Measurements from ENCODE around the gene CSMD2. TPM values are rescaled to one million over a fixed set of nuclear protein-coding genes. Genes with fewer than 3 reads are reported as not detected.
A peak's percentile ranks its signal among the peaks of the same experiment; 100 is the strongest.

Gene CSMD2
- total and polyA plus RNA-seq, 2 of the 8 experiments (the other 6 are each of a cell fraction or from before 2014, with no cell fraction given): 7.0 to 14.7 TPM

DNA sequence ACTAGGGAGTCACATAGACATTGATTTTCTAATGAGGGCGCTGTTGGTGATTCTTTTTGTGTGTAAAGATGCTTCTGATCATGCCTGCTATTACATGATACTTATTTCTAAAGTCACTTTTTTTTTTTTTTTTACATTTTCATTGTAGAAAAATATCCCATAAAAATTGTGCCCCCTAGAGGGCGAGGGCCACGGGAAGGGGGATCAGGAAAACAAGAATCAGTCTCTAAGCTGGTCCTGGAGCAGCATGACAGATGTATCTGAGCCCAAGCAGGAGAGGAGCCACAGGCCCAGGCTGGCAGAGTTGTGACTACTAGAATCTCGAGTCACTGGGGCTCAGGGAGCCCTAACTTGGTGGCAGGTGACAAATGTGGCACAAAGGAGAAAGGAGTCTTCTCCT is 664.5 kb downstream of the CSMD2 start:
- no peak overlapping the region for H3K4ac ChIP-seq (replicated peaks; ENCODE audit: insufficient read length, low read depth, low read length)
- H2BK20ac ChIP-seq (ENCODE audit: low read length): no peak overlapping the region
- H3K4me3 ChIP-seq (ENCODE audit: extremely low read depth in 1 of 4, insufficient read depth in 2 of 4, low read depth in 3 of 4, low read length in 4 of 4): no peak overlapping the region
- no peak overlapping the region for H3K4me2 ChIP-seq (ENCODE audit: insufficient read depth in 1 of 2, low read depth in 2 of 2, low read length in 2 of 2)
- no peak overlapping the region for H2BK12ac ChIP-seq (ENCODE audit: low read depth, low read length)
- no peak for TF ChIP-seq KDM4A (IDR thresholded peaks at IDR 0.05; ENCODE audit: low read depth, low read length, severe bottlenecking)
- TF ChIP-seq, protein P1, sequence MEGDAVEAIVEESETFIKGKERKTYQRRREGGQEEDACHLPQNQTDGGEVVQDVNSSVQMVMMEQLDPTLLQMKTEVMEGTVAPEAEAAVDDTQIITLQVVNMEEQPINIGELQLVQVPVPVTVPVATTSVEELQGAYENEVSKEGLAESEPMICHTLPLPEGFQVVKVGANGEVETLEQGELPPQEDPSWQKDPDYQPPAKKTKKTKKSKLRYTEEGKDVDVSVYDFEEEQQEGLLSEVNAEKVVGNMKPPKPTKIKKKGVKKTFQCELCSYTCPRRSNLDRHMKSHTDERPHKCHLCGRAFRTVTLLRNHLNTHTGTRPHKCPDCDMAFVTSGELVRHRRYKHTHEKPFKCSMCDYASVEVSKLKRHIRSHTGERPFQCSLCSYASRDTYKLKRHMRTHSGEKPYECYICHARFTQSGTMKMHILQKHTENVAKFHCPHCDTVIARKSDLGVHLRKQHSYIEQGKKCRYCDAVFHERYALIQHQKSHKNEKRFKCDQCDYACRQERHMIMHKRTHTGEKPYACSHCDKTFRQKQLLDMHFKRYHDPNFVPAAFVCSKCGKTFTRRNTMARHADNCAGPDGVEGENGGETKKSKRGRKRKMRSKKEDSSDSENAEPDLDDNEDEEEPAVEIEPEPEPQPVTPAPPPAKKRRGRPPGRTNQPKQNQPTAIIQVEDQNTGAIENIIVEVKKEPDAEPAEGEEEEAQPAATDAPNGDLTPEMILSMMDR (IDR thresholded peaks at IDR 0.05; ENCODE audit: control extremely low read depth in 1 of 3, insufficient read depth in 1 of 3, low read depth in 1 of 3, low read length in 3 of 3): peak; percentile 2 to 34 (median 28); a peak in 3 of 4 replicates
- CTCF ChIA-PET (ENCODE audit: partially characterized antibody): interaction anchor here (0.6 to 2.5 kb wide), 18 partner anchors 9 to 1420 kb away, joined by 3 to 9 read pairs (median 4); no protein-coding TSS in a partner anchor
- peaks cover 0 to 6% (median 2%) of the 10 kb centered on the region in 4 experiments; a peak in 4 of 8 replicates for H3K36me3 ChIP-seq (ENCODE audit: control insufficient read depth in 2 of 4, insufficient read depth in 4 of 4, low read length in 3 of 4)
- H2BK15ac ChIP-seq (ENCODE audit: low read length): no peak overlapping the region
- H4K5ac ChIP-seq (ENCODE audit: insufficient read length, low read depth, low read length): no peak overlapping the region
- H3K9me3 ChIP-seq (ENCODE audit: insufficient read depth in 2 of 2, low read depth in 1 of 2, low read length in 1 of 2): peaks cover 19 to 22% of the 10 kb centered on the region in 2 experiments
- H2BK120ac ChIP-seq (replicated peaks; ENCODE audit: low read depth, low read length): no peak overlapping the region
- FAIRE-seq (no peak), DNase-seq (ENCODE audit: low read depth in 1 of 2, low spot score in 2 of 2) (no peak)
- no peak overlapping the region for H3K27ac ChIP-seq (ENCODE audit: low read depth, low read length)
- no peak overlapping the region for H2AFZ ChIP-seq (ENCODE audit: low read length)
- no peaks in the 10 kb centered on the region for H4K20me1 ChIP-seq (replicated peaks in 1 of 2; ENCODE audit: control insufficient read depth in 1 of 2, insufficient read depth in 2 of 2, low read length in 2 of 2)
- no peak overlapping the region for H4K91ac ChIP-seq (replicated peaks; ENCODE audit: insufficient read length, low read length)
- H3K79me2 ChIP-seq (ENCODE audit: control insufficient read depth in 1 of 2, insufficient read depth in 2 of 2, low read length in 2 of 2): no peaks in the 10 kb centered on the region
- H3K56ac ChIP-seq (replicated peaks; ENCODE audit: insufficient read length, low read depth, low read length): no peak overlapping the region
- 54% methylated on average over 4 of the region's 4 CpGs; no CpG with 5 or more reads in 1 of the 2 experiments for WGBS, 2 experiments (ENCODE audit: extremely low coverage in 1 of 2, insufficient coverage in 1 of 2, insufficient read length in 1 of 2, insufficient replicate concordance in 2 of 2, low coverage in 1 of 2, low lambda C conversion rate in 2 of 2, missing lambda C conversion rate in 1 of 2)
- no peak overlapping the region for H3K18ac ChIP-seq (ENCODE audit: extremely low read depth, low read length)
- H3K23ac ChIP-seq (ENCODE audit: insufficient read length): no peak overlapping the region
- H3K27me3 ChIP-seq (replicated peaks in 1 of 4; ENCODE audit: control insufficient read depth in 3 of 4, extremely low read depth in 1 of 4, insufficient read depth in 3 of 4, low read length in 3 of 4): no peaks in the 10 kb centered on the region
- H4K8ac ChIP-seq (ENCODE audit: extremely low read depth, insufficient read depth, low read length): no peak overlapping the region
- H2AK5ac ChIP-seq (ENCODE audit: low read depth, low read length): no peak overlapping the region
- H3K23me2 ChIP-seq (ENCODE audit: low read depth, low read length): no peaks in the 10 kb centered on the region
- H3K79me1 ChIP-seq (ENCODE audit: low read depth, low read length): no peaks in the 10 kb centered on the region
- H2BK5ac ChIP-seq (ENCODE audit: low read depth, low read length): no peak overlapping the region
- POLR2A ChIA-PET (ENCODE audit: partially characterized antibody): no interaction called here
- H3K9ac ChIP-seq (replicated peaks in 1 of 4; ENCODE audit: extremely low read depth in 1 of 4, low read depth in 3 of 4, low read length in 3 of 4): no peak overlapping the region
- H3K14ac ChIP-seq (ENCODE audit: insufficient read length): no peak overlapping the region
- H3K4me1 ChIP-seq (replicated peaks in 1 of 4; ENCODE audit: control insufficient read depth in 3 of 4, insufficient read depth in 4 of 4, low read length in 3 of 4): 0 out of 7 replicates have a peak, but pooled peaks cover 0 to 1% (median 0%) of the 10 kb centered on the region in 4 experiments
